Uterus (tissue), 4 donors: ENCODE data around the gene ITPR1. TPM values are rescaled to one million over a fixed set of nuclear protein-coding genes. Genes with fewer than 3 reads are reported as not detected.

Experiments
- DNase-seq, 2 donors: peaks; one replicate each; pipeline ENCODE4 v3.0.0-alpha.2; 2019 to 2020
- H3K27ac ChIP-seq, 2 donors: fragments of 200-600 bp; sonication (generic); 1 replicate in 1 of 2; 2 replicates in 1 of 2; pipeline ENCODE4 v1.5.1; 2016 to 2018
- H3K27me3 ChIP-seq, 2 donors: fragments of 200-600 bp; sonication (generic); one replicate each; pipeline ENCODE4 v1.5.1; 2018 to 2019; ENCODE audit warnings: control low read depth in 1 of 2
- H3K36me3 ChIP-seq, 2 donors: fragments of 200-600 bp; sonication (generic); one replicate each; pipeline ENCODE4 v1.5.1; 2019; ENCODE audit warnings: control low read depth in 1 of 2
- H3K4me1 ChIP-seq, 2 donors: fragments of 200-600 bp; sonication (generic); one replicate each; pipeline ENCODE4 v1.5.1; 2018 to 2019; ENCODE audit warnings: control low read depth in 1 of 2
- H3K4me3 ChIP-seq, 2 donors: fragments of 200-600 bp; sonication (generic); 1 replicate in 1 of 2; 2 replicates in 1 of 2; pipeline ENCODE4 v1.5.1; 2018 to 2019; ENCODE audit warnings: mild to moderate bottlenecking in 1 of 2
- H3K9me3 ChIP-seq, 2 donors: fragments of 200-600 bp; sonication (generic); one replicate each; pipeline ENCODE4 v1.5.1; 2019; ENCODE audit warnings: control low read depth in 1 of 2
- CTCF ChIP-seq, 4 experiments: fragments of 200-600 bp in 2 of 4; fragments of 450-650 bp in 2 of 4; sonication (generic) in 2 of 4; IDR thresholded peaks; one replicate each; pipeline ENCODE4 v1.5.1; 2016 to 2019; ENCODE audit warnings: antibody characterized with exemption in 4 of 4, mild to moderate bottlenecking in 2 of 4, moderate library complexity in 1 of 4
- POLR2A ChIP-seq, 2 donors: fragments of 450-650 bp; IDR thresholded peaks; one replicate each; pipeline ENCODE4 v1.6.1; 2016; ENCODE audit warnings: antibody characterized with exemption in 2 of 2, mild to moderate bottlenecking in 1 of 2, moderate library complexity in 1 of 2
- intact Hi-C: fragments of 100-400 bp; cut with DNase I; formaldehyde crosslinking; loops from one replicate; pipeline ENCODE4 v1.15.1; 2023; ENCODE audit warnings: low total_unique reads
- total RNA-seq, 4 donors: library from RNA; depleted of rRNA in 3 of 4; stranded (reverse); fragments of >200 nt in 3 of 4; gene quantifications; one replicate each; pipeline versions ENCODE4 v1.1.0 to v1.2.4, GENCODE V29; 2014 to 2023
- donor health status: DM: yes; HTN: yes; CAD: no.

Gene ITPR1
- total RNA-seq, 4 donors from 2014 or later, result 98.2 to 224 (median 141) TPM

- Histone ChIP-seq H3K9me3 (no peaks in the 10 kb centered on the region), H3K4me3 (no peak overlapping the region), H3K27me3 (no peaks in the 10 kb centered on the region), H3K4me1 (peaks cover 4 to 21% of the 10 kb centered on the region in 2 donors), H3K36me3 (no peaks in the 10 kb centered on the region), H3K27ac (peak overlapping the region; percentile 51 to 69)
- no peak for TF ChIP-seq CTCF (IDR thresholded peaks at IDR 0.05)
- DNase-seq, result peak in 1 of 2 donors; percentile 47
- intact Hi-C loops, result no loop called here
These were observed 332.5 kb downstream of the ITPR1 start for GRCh38 chr3:4825436-4826236.

- intact Hi-C loops, result no loop called here
- TF ChIP-seq POLR2A (IDR thresholded peaks at IDR 0.05), result no peak
- TF ChIP-seq CTCF (IDR thresholded peaks at IDR 0.05), result no peak
- Histone ChIP-seq H3K27me3 (no peaks in the 10 kb centered on the region), H3K27ac (peak overlapping the region; percentile 51 to 69), H3K36me3 (no peaks in the 10 kb centered on the region), H3K4me1 (peaks cover 4 to 21% of the 10 kb centered on the region in 2 donors), H3K4me3 (no peak overlapping the region), H3K9me3 (no peaks in the 10 kb centered on the region)
- peak; percentile 56 to 71 for DNase-seq
These were observed 333.3 kb downstream of the ITPR1 start for GRCh38 chr3:4826237-4827100.

GRCh38 chr3:4827767-4828166, 334.6 kb downstream of the ITPR1 start:
- Histone ChIP-seq H3K9me3 (no peaks in the 10 kb centered on the region), H3K36me3 (no peaks in the 10 kb centered on the region), H3K27me3 (no peaks in the 10 kb centered on the region), H3K4me1 (peaks cover 4 to 21% of the 10 kb centered on the region in 2 donors), H3K27ac (peak overlapping the region; percentile 12 to 51), H3K4me3 (no peak overlapping the region)
- intact Hi-C loops, result no loop called here
- TF ChIP-seq CTCF (IDR thresholded peaks at IDR 0.05), result no peak
- no peak for TF ChIP-seq POLR2A (IDR thresholded peaks at IDR 0.05)
- DNase-seq, result no peak

GRCh38 chr3:4828279-4829030, 335.3 kb downstream of the ITPR1 start:
- peak overlapping the region; percentile 14 to 32 for H3K27ac ChIP-seq
- no peak for TF ChIP-seq POLR2A (IDR thresholded peaks at IDR 0.05)
- no peak for TF ChIP-seq CTCF (IDR thresholded peaks at IDR 0.05)
- DNase-seq, result no peak
- intact Hi-C loops, result no loop called here
- H3K36me3 ChIP-seq, result no peaks in the 10 kb centered on the region
- no peaks in the 10 kb centered on the region for H3K27me3 ChIP-seq
- H3K4me1 ChIP-seq, result peaks cover 4 to 21% of the 10 kb centered on the region in 2 donors
- no peak overlapping the region for H3K4me3 ChIP-seq
- no peaks in the 10 kb centered on the region for H3K9me3 ChIP-seq
